Stimulated activated CD8-positive, alpha-beta memory T cell treated with anti-CD3 and anti-CD28 coated beads, Interleukin-4, amount 100 ng/mL, for 4 hours (primary cell): Measurements from ENCODE around the gene EZR.

Source experiments
- DNase-seq, 2 donors: peaks; one replicate each; pipeline ENCODE4 v3.0.0-alpha.2; 2020; ENCODE audit warnings: low read depth in 2 of 2, low spot score in 1 of 2

EZR gene

DNA sequence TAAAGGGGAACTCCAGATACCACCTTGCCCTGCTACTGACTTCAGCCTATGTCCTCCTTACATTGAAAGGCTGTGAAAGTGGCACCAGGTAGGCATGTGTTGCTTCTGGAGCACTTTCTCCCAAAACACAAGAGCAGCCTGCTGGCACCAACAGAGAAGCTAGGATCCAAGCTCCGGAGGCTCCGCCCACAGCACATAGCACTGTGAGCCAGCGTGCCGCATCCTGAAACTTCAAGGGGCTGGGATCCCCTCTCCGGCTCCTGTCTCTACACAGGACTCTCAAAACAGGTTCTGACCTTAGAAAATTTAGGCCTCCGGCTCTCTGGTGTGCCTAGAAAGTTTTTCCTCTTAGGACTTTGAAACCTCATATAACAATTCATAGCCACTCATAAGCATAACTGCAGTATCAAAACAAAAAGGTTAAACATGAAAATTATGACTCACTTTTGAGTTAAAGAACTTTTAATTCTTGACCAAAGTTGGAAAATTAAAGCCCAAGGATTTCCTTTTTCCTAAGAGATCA, 41.1 kb downstream of the EZR start:
- no peak for DNase-seq

DNA sequence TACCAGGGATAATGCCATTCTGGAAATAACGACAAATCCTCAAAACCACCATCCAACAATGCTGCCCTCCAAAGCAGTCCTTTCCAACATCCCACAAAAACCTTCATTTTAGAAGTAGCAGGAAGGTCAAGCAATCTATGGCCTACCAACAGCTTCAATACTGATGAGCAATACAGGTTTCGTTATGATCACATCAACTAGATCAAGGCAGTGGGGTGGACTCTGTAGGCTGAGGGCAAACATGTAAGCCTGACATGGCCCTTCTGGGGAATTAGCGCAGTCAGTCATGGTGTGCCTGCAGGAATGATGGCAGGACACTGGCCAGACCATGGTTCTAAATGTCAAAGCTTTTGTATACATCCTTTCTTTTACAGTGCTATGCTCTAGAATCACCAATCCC, 41.7 kb downstream of the EZR start:
- no peak for DNase-seq

DNA sequence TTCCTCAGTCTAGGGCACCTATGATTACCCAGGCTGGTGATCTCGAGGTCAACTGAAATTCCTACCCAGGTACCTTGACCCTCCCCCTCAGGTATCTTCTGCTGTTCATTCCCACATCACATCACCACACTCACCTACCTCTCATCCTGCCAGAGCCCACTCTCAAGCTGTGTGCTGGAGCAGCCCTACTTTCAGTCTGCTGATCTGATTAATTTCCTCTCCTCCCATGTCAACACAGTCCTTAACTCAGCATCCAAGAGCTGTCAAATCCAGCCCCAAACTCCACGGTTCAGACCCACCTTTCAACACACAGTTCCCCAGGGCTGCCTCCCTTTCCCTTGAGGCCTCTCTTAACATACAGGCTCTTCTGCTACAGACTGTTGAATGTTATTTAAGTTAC, 42.4 kb downstream of the EZR start:
- no peak for DNase-seq

DNA sequence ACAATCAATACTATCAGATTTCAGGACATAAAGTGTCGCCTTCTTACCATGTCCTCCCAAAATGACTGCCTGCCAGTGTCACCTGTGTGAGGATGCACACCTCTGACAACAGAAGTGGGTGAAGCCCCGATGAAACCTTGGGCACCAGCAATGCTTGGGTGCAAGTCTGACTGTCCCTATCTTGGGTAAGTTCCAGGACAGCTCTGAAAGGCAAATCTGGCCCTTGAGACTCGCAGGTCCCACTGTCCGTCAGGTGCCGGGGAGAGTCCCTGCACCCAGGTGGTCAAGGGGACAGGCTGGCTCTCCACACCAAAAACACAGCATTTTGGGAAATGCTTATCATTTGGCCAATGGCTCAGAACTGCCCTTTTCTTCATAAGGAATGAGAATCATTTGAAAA, 43.3 kb downstream of the EZR start:
- DNase-seq: no peak

DNA sequence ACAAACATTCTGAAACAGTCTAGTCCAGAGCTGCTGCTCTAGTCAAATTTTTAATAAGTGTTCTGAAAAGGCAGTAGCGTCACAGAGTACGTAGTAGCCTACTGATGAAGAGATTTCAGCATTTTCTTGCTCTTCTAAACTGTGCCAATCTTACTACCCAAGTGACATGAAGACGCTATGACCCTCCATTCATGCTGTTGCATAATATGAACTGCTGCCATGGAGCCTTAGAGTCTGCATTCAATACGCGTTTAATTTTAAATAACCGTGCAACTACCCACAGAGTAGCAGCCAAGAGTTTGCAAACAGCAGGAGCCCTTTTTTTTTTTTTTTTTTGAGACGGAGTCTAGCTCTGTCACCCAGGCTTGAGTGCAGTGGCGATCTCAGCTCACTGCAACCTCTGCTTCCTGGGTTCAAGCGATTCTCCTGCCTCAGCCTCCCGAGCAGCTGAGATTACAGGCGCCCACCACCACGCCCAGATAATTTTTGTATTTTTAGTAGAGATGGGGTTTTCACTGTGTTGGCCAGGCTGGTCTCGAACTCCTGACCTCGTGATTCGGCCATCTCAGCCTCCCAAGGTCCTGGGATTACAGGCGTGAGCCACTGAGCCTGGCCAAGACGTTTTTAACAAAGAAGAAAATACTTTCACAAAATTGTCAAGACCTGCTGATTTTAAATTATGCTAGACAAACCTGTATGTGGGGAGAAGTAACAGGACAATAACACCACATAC, 44.3 kb downstream of the EZR start:
- DNase-seq: no peak

DNA sequence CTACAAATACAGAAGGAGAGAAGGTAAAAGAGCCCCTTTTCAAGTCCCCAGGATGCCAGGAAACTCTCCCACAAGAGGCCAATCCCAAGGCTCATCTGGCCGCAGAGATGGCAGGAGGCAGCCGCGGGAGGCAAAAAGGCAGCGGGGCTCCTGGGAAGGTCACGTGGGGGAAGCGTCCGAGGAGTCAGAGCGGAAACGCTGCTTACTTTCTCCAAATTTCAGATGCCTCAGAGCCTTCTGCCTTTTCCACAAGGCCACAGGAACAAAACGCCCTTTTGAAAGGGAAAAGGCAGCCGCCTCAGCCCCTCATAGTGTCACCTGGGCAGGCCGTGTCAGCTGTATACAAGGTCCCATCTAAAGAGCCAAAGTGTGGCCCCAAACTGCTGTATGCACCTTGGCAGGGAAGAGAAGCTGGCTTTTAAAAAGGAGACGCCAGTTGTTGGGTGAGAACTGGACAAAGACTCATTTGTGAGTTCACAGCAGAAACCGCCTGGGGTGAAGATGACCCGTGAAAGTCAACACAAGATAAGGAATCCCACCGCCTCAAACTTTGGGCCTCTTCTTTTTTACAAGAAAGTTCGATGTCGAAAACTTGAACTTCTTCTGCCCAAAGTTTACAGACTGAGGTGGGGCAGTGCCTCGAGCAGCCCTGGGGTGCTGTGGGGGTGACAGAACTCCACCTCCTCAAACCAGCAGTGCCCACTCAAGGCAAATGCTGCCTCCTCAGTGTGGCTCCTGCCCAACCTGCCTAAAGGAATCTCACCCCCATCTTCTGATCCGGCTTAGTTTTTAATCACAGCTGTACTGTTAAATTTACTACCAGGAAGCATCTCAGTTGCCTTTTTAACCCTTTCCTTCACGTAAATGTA, 45.4 kb downstream of the EZR start:
- no peak for DNase-seq

DNA sequence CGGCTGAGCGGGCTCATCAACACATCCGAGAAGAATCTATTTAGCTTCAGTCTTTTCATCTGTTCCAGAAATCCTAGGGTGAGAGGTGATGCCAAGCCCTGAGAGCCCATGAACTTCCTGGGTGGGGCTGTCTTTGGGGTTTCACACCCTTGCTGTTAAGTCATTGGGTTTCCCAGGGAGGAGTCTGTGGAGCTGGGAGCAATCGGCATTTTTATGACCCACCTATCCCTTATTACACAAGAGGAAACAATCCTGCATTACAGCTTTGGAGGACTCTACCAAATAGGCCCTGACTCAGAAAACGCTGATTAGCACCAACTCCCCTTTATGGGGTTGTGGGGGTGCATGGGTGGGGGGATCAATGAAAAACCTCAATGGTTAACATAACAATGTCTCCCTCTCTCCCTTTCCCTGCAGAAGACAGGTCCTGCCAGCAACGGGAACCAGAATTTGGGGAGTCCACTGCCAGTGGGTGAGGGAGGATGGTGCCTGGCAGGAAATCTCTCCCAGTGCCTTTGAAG, 46.3 kb downstream of the EZR start:
- DNase-seq: no peak

DNA sequence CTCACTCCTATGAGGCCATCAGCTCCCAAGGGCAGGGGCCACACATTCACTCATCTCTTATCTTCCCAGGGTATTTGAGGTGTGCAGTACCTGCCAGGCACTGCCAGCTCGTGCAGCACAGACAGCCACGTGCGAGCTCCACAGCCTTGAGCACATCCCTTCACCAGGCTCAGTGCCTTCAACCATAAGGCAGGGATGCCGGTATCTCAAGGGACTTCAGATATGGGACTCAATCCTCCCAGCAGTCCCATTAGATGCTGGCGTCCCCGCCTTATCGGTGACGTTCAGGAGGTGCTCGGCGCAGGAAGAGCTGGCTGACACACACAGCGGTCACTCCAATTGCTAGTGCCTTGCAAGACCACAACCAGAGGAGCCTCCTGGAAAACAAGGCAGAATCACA, 47.0 kb downstream of the EZR start:
- DNase-seq: no peak

DNA sequence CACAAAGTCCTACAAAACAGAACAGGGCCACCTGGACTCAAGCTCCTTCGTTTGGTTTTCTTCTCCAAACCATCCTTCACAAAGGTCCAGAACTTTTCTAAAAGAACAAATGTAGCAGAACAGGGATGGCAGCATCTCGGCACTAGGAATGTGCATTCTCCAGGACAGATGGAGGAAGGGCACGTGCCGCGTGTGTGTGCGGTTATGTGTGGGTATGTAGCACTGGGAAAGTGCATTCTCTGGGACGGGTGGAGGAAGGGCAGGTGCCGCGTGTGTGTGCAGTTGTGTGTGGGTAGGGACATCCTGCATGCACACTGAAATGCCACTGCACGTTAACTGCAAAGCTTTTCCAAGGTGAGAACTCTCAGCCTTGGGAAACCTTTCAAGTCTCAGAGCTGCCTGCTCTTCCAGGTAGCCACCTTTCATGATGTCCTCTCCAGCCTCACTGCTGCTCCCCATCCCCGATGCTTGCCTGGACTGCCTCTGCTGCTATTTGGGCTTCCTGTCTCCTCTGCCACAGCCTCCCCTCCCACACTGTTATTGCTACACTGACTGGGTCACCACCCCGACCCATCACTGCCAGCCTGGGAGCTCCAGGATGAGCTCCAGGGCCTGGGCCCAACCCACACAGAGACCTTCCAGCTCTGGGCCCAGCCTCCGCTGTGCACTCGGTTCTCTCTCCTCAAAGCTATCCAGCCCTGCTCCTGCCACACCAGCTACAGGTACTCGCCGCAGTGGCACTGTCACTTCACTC, 47.6 kb downstream of the EZR start:
- no peak for DNase-seq

DNA sequence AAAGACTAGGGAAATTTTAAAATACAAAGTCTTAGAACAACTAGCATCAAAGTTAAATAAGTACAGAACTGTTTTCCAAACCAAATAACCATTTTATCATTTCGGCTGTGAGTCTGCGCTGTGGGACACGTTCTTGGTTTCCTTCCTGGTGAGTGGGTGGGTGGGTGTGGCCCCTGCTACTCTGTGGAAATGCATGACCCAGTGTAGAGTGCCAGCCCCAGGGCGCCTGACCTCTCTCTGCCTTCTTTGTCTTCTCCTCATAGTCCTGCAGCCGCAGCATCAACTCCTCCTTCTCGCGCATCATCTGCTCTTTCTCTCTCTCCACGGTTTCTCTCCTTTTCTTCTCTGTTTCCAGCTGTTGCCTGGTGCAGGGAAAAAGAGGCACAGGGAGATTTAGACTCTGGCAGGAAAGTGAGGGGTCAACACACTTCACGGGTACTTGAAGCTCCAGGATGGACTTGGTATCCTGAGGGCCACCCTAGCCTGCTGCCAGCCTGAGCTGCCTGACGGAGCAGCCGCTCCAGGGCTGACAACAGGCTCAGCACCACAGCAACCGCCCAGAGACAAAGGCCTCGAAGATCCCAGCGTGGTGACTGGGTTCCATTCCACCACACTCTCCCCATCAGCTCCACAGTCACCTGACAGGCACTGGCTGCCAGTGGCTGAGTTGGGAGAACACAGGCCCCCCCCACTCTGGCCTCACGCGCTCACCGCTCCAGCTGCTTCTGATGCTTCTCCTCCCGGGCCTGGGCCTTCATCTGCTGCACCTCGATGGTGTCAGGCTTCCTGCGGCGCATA, 48.4 kb downstream of the EZR start:
- DNase-seq: no peak

DNA sequence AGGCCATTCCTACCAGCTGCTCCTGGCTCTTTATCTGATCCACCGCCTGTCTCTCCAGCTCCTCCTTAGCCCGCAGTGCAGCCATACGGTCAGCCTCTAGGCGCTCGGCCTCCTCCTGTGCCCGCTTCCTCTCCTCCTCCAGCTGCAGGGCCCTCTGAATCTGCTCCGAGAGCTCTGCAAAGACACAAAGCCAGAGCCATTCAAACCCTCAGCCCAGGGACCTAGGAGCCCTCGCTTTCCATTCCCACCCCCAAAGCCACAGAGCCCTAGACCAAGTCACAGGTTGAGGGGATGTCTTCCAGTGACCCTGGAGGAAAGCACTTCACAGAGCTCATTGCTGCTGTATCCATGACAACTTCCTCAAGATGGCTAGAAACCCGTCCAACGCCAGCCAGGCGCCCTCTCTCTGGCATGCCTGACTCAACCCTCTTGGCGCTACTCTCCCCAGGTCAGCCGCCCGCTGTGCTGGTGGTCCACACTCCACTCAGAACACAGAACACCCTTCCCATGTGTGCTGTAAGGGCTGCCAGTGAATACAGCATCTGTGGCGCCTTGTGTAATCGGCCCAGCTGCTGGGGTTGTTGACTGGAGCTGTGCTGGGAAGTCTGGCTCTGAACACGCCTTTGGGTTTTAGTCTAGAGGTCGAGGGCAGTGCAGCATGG, 49.3 kb downstream of the EZR start:
- no peak for DNase-seq

DNA sequence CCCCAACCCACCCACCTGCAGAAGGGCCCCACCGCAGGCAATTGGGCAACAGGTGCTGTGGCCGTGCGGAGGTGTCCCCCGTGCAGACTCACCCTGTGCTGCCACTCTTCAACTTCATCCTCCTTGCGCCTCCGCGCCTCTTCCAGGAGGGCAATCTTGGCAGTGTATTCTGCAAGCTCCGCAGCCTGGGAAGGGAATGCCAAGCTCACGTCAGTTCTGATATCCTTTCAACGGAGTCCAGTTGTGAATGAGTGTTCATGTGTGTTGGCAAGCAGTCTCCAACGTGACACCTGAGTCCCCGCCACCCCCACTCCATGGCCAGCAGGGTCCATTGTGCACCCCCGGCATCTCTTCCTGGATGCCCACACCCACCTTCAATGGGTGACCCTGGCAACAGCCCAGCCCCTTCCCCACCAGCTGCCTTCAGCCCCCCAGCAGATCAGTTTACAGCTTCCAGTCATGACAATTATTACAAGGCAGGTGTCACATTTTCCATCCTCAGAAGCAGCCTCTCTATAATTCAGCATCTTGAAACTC, 49.9 kb downstream of the EZR start:
- no peak for DNase-seq

DNA sequence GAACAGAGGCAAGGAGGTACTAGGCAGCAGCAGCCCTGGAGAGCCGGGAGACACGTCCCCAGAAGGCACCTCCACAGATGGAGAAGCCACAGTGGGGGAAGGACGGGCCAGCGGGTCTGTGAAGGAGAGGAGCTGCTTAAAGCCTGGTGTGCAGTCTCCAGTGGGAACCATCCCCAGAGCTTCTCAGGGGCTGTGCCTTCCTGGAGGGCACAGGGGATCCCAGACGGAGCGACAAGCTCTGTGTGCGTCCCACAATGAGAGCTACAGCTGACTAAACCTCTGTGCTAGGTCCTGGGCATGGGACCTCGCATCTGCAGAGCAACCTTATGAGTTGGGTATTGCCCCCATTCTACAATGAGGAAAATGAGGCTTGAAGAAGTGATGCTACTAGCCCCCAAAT, 50.7 kb downstream of the EZR start:
- no peak for DNase-seq

DNA sequence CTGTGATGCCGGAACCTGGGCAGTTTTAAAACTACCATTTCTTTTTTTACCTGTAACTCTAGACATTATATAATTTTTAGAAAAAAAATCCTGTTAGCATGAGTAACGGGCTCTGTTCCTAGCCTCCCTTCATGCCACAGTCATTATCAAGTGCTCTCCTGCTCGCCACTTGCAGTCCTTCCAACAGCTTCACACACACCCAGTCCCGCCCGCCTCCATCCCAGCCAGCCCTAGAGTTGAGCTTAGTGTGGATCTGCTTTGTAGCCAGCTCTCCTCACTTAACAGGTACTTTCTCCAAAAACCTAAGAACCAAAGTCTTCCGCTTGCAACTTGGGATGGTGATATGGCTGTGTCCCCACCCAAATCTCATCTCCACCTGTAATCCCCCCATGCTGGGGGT, 51.5 kb downstream of the EZR start:
- DNase-seq: no peak

DNA sequence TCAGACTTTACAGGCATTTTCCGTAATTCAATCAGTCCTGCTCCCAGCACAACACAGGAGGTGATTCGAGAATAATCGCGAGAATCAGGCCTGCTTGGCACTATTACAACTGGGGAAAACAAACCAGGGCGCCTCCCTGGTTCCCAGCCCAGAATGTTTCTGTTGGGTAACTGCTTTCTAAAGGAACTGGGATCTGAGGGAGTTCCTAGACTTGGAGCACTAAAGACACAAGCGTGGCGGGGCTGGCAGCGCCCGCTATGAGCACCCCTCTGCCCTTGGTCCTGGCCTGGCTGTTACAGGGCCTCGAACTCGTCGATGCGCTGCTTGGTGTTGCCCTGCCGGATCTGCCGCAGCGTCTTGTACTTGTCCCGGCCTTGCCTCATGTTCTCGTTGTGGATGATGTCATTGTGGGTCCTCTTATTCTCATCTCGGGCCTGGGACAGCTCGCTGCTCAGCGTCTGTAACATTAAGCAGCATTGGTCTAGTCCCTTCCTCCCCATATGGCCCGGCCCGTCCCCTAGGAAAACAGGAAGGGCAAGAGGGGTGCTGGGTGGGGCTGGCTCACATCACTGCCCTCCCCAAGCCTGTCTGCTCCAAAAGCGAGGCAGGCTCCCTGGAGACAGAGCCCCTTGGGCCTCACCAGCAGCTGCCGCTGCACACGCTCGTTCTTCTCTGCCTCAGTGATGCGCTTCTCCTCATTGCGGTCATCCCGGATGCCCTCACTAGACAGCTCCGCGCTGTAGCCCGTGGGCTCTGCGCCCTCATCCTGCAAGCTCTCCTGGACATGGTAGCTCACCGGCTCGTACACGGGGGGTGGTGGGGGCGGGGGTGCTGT, 52.3 kb downstream of the EZR start:
- DNase-seq: no peak

DNA sequence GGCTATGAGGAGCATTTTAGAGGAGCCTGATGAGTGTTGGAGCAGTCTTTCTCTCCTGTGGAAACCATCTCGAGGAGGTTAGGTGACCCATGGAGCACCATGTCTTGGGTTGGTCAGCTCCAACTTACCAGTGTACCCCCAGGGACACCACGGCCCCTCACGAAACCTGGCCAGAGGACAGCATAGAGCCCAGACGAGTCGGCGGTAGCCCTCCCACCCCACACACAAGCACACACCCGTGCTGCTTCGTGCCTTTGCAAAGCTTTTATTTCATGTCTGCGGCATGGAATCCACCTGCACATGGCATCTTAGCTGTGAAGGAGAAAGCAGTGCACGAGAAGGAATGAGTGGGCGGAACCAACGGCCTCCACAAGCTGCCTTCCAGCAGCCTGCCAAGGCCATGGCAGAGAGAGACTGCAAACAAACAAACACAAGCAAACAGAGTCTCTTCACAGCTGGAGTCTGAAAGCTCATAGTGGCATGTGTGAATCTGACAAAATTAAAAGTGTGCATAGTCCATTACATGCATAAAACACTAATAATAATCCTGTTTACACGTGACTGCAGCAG, 53.6 kb downstream of the EZR start:
- DNase-seq: no peak

DNA sequence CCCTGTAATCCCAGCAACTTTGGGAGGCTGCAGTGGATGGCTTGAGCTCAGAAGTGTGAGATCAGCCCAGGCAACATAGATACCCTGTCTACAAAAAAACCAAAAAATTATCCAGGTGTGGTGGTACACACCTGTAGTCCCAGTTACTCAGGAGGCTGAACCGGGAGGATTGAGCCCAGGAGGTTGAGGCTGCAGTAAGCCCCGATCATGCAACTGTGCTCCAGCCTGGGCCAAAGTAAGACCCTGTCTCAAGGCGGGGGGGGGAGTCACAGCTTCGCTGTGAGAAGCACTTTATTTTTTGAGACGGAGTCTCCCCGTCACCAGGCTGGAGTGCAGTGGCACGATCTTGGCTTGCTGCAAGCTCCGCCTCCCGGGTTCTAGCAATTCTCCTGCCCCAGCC, 54.2 kb downstream of the EZR start:
- no peak for DNase-seq

DNA sequence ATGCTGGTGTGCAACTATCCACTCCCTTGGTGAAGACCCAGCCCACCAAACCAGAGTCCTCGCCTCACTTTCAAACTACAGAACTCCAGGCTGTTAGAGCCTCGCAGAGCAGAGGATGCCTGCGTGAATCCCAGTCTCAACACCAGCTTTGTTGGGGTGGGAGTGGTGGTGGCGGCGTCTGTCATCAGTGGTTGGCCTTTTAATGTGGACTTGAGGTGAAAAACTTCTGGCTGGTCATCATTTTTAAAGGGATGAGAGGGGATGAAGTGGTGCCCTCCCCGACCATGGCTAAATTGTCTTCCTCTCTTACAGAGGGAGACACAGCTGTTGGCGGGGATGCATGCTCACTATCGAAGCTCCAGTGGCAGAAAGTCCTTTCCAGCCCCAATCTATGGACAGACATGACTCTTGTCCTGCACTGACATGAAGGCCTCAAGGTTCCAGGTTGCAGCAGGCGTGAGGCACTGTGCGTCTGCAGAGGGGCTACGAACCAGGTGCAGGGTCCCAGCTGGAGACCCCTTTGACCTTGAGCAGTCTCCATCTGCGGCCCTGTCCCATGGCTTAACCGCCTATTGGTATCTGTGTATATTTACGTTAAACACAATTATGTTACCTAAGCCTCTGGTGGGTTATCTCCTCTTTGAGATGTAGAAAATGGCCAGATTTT, 54.9 kb downstream of the EZR start:
- no peak for DNase-seq
